ENCODE results near the gene SLC5A10.
"Not testable (repeated sequence)": the region's sequence is repeated elsewhere in the genome, so short reads cannot be mapped to it uniquely, and the experiment has no call there.

SLC5A10 gene

GRCh38 chr17:19043032-19043431 is 91.1 kb downstream of the SLC5A10 start:
- DNase-seq (ENCODE audit: low read depth): not testable (repeated sequence)

- not testable (repeated sequence) for DNase-seq (ENCODE audit: low read depth)
Observed at GRCh38 chr17:19044643-19045042, 92.7 kb downstream of the SLC5A10 start.

DNA sequence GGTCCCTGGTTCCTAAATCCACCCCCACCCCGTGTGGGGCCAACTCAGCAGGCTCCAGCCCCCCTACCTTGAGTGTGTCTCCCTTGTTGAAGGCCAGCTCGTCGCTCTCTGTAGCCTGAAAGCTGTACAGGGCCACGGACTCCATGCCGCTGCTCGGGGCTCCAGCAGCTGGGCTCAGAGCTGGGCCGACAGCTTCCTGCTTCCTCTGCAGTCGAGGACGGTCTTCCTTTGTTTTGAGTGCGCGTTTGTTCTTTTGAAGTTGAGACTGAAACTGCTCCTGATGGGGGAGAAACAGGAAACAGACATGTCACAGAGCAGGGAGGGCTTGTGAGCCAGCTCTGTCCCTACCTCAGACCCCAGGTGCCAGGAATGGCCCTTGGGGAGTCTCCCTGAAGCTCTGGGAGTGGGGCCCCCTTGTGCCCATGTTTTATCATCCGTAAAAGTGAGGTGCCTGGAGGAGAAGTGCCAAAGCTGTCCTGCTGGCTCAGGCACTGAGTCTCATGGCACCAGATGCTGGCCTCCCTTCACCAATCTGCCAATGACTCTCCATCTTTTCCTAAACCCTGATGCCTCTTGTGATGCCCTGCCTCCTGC is 94.9 kb downstream of the SLC5A10 start, which contains the start of gene GRAP:
Gene GRAP (minus strand): TSS at position 176 of the 594 bp plus-strand sequence. CDS start 31 bp downstream, at position 145.
- not testable (repeated sequence) for DNase-seq (ENCODE audit: low read depth)

DNA sequence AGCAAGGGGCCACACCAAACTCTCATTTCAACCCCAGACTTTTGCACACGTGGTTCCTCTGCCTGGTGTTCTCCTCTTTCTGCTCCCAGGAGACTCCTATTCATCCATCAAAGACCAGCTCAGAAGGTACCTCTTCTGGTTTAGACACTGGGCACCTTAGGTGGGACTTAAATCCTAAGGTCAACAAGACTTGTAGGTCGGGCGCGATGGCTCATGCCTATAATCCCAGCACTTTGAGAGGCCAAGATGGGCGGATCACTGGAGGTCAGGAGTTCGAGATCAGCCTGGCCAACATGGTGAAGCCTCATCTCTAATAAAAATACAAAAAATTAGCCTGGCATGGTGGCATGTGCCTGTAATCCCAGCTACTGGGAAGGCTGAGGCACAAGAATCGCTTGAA is 95.5 kb downstream of the SLC5A10 start:
- not testable (repeated sequence) for DNase-seq (ENCODE audit: low read depth)

DNA sequence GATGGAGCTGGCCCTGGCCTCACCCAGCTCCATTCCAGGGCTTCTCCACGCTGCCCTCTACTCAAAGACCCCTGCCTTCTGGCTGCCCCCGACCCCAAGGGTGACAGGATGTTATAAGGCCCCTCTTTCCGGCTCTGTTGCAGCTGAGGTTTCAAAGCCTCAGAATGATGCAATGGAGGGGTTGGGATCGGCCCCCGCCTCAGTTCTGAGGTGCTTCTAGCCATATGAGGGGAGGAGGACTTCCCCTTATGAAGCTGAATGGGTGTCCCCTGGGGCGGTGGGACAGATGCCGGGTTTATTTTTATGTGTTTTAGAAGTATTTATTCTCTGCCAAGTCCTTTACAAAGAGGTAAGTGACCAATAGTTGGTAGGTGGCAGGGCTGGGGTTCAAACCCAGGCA is 96.9 kb downstream of the SLC5A10 start:
- not testable (repeated sequence) for DNase-seq (ENCODE audit: low read depth)

DNA sequence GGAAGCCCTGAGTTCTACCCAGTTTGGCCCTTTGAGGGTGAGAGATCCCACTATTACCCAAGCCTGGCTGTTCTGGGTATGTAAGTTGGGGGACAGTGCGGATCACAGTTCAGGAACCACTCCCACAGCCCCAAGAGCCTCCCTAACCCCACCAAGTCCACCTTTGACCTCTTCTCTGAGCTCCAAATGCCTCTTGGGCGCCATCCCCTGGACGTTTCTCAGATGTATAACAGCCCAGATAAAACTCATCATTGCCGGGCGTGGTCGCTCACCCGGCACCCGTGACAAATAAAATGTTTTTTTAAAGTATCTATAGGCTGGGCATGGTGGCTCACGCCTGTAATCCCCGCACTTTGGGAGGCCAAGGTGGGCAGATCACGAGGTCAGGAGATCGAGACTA is 103.5 kb downstream of the SLC5A10 start:
- not testable (repeated sequence) for DNase-seq (ENCODE audit: low read depth)

DNA sequence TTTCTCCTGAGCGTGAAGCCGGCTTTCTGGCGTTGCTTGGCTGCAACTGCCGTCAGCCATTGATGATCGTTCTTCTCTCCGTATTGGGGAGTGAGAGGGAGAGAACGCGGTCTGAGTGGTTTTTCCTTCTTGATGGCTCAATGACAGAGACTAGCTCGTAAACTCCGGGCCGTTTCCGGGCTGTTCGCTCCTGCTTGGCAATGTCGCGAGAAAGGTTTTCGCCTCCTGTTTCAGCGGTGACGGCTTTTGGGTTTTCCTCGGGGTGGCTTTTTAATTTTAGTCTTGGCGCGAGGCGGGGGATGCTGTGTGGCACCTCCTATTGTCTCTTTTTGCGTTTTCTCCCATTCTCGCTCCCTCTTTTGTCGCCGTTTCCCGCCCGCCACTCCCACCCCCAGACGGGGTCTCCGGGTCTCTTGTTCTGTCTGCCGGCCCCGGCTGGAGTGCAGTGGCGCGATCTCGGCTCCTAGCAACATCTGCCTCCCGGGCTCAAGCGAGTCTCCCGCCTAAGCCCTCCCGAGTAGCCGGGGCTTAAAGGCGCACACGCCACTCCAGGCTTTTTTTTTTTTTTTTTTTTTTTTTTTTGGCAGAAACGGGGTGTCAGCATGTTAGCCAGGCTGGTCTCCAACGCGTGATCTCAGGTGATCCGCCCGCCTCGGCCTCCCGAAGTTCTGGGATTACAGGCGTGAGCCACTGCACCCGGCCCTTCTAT is 110.2 kb downstream of the SLC5A10 start:
- DNase-seq (ENCODE audit: low read depth): not testable (repeated sequence)

DNA sequence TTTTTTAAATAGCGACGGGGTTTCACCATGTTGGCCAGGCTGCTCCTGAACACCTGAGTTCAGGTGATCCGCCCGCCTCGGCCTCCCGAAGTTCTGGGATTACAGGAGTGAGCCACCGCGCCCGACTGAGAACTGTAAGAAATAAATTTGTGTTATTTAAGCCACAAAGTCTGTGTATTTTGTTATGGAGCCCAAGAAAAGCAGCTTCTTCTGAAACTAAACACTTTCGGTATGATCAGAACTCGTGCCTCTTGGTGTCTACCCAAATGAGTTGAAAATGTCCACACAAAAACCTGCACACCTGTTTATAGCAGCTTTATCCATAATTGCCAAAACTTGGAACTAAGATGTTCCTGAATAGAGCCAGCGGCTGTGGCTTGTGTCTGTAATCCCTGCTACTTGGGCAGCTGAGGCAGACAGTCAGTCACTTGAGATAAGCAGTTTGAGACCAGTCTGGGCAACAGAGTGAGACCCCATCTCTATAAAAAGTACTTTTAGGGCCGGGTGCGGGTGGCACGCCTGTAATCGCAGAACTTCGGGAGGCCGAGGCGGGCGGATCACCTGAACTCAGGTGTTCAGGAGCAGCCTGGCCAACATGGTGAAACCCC is 110.9 kb downstream of the SLC5A10 start:
- not testable (repeated sequence) for DNase-seq (ENCODE audit: low read depth)

DNA sequence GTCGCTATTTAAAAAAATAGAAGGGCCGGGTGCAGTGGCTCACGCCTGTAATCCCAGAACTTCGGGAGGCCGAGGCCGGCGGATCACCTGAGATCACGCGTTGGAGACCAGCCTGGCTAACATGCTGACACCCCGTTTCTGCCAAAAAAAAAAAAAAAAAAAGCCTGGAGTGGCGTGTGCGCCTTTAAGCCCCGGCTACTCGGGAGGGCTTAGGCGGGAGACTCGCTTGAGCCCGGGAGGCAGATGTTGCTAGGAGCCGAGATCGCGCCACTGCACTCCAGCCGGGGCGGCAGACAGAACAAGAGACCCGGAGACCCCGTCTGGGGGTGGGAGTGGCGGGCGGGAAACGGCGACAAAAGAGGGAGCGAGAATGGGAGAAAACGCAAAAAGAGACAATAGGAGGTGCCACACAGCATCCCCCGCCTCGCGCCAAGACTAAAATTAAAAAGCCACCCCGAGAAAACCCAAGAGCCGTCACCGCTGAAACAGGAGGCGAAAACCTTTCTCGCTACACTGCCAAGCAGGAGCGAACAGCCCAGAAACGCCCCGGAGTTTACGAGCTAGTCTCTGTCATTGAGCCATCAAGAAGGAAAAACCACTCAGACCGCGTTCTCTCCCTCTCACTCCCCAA is 111.5 kb downstream of the SLC5A10 start:
- not testable (repeated sequence) for DNase-seq (ENCODE audit: low read depth)

DNA sequence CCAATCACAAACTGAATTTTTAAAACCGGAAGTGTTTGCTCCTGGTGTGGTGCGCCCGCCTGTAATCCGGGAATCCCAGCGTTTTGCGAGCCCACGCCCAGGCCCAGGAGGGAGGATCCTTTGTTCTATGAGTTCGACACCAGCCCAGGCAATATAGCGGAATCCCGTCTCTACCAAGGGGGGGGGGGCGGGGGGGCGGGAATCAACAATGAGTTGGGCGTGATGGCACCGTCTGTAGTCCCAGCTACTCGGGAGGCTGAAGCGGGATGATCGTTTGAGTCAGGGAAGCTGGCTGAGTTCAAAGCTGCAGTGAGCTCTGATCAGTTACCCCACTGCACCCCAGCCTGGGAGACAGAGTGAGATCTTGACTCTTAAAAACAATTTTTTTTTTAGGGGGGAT is 112.4 kb downstream of the SLC5A10 start:
- DNase-seq (ENCODE audit: low read depth): peak; percentile 0

DNA sequence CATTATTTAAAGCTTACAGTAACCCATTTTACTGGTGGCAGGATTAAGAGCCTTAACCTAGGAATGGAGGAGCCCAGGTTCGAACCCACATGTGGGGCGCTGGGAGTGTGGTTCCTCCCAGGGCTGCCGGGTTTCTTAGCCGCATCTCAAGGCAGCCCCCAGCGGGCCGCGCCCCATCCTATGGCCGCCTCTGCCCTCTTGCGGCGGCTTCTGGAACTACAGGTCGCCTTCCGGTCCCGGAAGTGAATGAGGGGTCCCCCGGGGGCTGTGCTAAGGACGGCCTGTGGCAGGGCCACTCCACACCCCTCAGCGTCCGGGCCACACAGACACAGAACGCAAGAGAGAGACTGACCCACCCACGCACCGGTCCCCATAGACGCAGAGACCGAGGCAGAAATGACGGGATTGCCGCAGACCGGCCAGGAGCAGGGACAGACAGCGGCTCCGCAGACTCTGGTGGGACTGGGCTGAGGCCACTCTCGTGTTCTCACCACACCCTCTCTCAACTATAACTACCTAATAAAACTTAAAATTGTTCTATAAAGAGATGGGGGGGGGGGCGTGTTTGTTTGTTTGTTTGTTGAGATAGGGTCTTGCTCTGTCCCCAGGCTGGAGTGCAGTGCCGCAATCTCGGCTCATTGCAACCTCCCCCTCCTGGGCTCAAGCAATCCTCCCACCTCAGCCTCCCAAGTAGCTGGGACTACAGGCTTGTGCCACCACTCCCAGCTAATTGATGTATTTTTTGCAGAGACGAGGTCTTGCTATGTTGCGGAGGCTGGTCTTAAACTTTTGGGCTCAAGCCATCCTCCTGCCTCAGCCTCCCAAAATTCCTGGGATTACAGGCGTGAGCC is 118.6 kb downstream of the SLC5A10 start:
- DNase-seq (ENCODE audit: low read depth): not testable (repeated sequence)
